GM18526 (cell line): ENCODE measurements around the gene POLE2.

Experiments
- POLR2A ChIP-seq: IDR thresholded peaks from 3 replicates; pipeline ENCODE4 v1.6.1; 2011; ENCODE audit not compliant: insufficient read length; ENCODE audit errors: extremely low read depth

Gene POLE2, protein sequence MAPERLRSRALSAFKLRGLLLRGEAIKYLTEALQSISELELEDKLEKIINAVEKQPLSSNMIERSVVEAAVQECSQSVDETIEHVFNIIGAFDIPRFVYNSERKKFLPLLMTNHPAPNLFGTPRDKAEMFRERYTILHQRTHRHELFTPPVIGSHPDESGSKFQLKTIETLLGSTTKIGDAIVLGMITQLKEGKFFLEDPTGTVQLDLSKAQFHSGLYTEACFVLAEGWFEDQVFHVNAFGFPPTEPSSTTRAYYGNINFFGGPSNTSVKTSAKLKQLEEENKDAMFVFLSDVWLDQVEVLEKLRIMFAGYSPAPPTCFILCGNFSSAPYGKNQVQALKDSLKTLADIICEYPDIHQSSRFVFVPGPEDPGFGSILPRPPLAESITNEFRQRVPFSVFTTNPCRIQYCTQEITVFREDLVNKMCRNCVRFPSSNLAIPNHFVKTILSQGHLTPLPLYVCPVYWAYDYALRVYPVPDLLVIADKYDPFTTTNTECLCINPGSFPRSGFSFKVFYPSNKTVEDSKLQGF

GRCh38 chr14:49687942-49688700, at the start of gene POLE2:
Gene POLE2 (minus strand): TSS chr14:49688214. CDS start chr14:49688203, 11 bp downstream.
- TF ChIP-seq POLR2A: peak; percentile 88

GRCh38 chr14:49733836-49734235, 45.8 kb upstream of the POLE2 start:
- TF ChIP-seq POLR2A: no peak

DNA sequence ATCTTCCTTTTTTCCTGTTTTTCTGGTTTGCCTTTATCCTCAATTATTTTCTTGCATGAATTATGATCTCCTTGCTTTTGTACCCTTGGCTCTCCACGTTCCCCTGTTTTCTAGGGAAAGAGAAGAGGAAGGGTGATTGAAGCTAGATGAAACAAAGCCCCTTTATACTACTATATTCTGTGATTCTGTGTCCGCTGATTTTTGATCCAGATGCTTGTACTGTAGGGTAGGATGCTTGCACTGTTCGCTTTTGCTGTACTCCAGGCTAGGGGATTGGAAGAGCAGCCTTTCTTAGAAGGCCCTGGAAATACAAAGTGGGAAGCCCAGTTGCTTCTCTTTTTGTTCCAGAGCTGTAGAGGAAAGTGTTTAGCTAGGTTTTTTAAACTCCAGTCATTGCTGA, 44.9 kb upstream of the POLE2 start:
- no peak for TF ChIP-seq POLR2A

GRCh38 chr14:49727171-49727570, 39.2 kb upstream of the POLE2 start:
- no peak for TF ChIP-seq POLR2A

- TF ChIP-seq POLR2A: no peak
These were observed 32.7 kb upstream of the POLE2 start for GRCh38 chr14:49720744-49721143.

DNA sequence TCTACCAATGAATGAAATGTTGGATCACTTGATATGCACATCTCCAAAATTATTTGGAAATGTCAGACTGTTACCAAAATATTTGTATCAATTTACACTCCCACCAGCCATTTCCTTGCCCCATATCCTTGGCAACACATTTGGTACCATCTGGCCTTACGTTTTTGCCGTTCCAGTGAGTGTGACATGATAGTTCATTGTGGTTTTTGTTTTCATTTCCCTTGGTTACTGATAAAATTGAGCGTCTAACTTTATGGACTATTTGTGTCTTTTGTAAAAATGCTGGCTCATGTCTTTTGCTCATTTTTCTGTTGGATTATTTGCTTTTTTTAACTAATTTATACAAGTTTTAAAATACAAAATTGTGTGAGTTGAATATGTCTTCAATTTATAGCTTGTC, 16.0 kb upstream of the POLE2 start:
- TF ChIP-seq POLR2A: no peak

DNA sequence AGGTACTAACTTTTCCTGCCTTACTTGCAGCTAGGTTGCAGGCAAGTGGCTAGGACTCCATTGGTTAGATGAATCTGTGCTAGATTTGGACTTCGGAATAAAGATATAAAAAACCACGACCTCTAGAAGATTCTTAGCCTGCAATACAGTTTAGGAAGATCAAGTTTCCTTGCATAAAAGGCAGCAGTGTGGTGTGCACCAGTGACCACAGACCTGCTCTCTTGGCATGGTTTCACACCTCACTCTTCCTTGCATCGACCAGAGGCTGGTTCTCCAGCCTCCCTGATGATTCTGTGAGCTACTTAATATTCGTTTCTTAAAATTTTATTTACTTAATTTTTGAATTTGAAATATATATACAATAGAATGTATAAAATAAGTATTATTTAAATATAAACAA, 14.7 kb upstream of the POLE2 start:
- no peak for TF ChIP-seq POLR2A

GRCh38 chr14:49692811-49693734, 5.1 kb upstream of the POLE2 start, which contains the start of gene KLHDC1:
Gene KLHDC1 (plus strand): TSS chr14:49693120. CDS start chr14:49693195, 75 bp downstream.
- TF ChIP-seq POLR2A: peak; percentile 57

DNA sequence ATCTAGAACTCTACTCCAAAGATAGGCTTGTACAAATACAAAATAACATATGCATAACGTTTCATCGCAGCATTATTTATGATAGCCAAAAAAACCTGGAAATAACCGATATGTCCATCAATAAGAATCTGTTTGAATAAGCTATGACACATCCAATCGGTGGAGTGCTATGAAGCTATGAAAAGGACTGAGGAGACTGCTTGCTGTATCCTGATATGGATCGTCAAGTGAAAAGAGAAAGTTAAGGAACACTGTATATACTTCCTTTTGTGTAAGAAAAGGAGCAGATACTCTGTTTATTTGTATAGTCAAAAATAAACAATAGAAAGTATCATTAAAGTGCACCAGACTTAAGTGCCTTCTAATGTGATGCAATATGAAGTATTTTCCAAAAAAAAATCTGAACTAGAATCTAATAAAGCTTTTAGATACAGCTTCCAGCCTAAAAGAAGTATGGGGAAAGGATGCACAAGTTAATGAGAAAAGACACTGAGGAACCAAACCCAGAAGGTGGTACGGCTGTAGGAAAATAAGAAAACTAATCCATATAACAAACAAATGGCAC, 4.3 kb upstream of the POLE2 start:
- no peak for TF ChIP-seq POLR2A

DNA sequence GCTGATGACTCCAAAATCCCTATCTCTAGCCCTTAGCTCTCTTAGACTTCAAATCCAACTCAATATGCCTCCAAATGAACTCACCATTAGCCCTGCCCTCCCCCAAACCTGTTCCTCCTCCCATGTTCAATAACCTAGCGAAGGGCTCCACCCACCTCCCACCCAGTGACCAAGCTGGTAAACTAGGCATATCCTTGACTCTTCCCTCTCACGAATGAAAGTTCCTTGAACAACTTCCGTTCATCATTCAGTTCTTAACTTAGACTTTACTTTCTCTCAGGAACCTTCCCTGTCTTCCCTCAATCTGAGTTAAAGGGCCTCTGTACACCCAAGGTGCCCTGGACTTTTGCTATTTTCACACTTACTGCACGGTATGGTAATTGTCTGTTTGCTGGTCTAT, 3.0 kb upstream of the POLE2 start:
- TF ChIP-seq POLR2A: no peak

DNA sequence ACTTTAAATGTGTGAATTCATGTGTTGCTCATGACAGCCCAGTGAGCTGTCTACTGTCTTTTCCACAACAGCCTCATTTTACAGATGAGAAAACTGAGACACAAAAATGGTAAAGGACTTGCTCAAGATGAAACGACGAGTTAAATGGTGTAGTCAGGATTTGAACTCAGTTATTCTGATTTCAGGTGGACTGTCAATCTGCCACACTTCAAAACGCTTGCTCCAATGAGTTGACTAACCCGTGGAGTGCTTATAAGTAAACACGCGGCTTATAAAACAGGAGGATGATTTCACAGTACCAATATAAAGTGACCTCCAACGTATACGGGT, 652 bp upstream of the POLE2 start:
- no peak for TF ChIP-seq POLR2A

- TF ChIP-seq POLR2A: no peak
These were observed 1.6 kb downstream of the POLE2 start for GRCh38 chr14:49686425-49686824.

DNA sequence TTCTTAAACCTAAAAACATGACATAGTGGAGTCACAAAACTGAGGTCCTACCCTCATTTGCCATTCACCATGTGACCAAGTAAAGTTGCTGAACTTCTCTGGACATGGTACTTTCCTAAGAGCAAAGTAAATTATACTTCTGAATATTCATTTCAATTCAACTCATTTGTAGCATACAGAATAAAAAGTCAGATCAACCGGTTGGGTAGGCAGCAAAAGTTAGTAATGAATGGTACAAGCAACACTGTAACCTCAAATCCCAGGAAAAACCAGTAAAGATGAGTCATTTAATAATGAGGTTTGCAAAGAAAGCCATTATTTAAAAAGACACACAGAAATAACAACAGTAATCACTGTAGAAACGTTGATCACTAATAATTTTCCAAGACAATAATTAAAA, 8.7 kb downstream of the POLE2 start:
- no peak for TF ChIP-seq POLR2A

DNA sequence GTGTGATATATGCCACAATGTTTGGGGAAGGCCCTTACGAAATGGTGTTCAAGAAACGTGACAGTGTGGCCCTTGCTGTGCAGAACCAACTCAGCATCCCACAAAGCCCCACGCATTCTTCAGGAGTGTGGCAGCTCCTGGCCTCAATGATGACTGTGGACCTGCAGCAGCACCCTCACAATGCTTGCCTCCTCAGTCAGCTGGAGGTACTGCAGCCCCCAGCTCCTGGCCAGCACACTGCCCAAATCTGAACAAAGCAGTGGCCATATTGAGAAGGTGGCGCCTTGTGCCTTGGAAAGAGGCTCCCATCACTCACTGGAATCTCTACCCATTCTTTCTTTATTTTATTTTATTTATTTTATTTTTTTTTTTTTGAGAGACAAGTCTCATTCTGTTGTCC, 10.4 kb downstream of the POLE2 start:
- no peak for TF ChIP-seq POLR2A

GRCh38 chr14:49673586-49673985, 14.4 kb downstream of the POLE2 start:
- no peak for TF ChIP-seq POLR2A
